GM23338 (cell line): ENCODE data around the gene LRRC4.

ENCODE experiments used
- CREB1 ChIP-seq: fragments of 250-450 bp; sonication (Bioruptor Pico); IDR thresholded peaks from 2 replicates; pipeline ENCODE4 v1.5.0; 2020; ENCODE audit warnings: low read depth, mild to moderate bottlenecking, moderate library complexity
- EZH2 ChIP-seq: fragments of 200-600 bp; sonication (generic); IDR thresholded peaks from one replicate; pipeline ENCODE4 v1.8.0; 2017; ENCODE audit warnings: antibody characterized with exemption, mild to moderate bottlenecking, low read depth; ENCODE audit not compliant: unreplicated experiment
- EZH2phosphoT487 ChIP-seq: fragments of 200-600 bp; sonication (generic); IDR thresholded peaks from one replicate; pipeline ENCODE4 v1.8.1; 2018; ENCODE audit warnings: antibody characterized with exemption; ENCODE audit not compliant: unreplicated experiment
- JUNB ChIP-seq: IDR thresholded peaks from one replicate; pipeline ENCODE4 v1.6.1; 2016; ENCODE audit warnings: antibody characterized with exemption; ENCODE audit not compliant: unreplicated experiment
- POLR2AphosphoS5 ChIP-seq: IDR thresholded peaks from 2 replicates; pipeline ENCODE4 v1.6.1; 2016; ENCODE audit warnings: antibody characterized with exemption, low read depth
- STAT1 ChIP-seq: IDR thresholded peaks from one replicate; pipeline ENCODE4 v1.6.1; 2016; ENCODE audit warnings: antibody characterized with exemption; ENCODE audit not compliant: unreplicated experiment
- ZNF114 ChIP-seq: fragments of 250-450 bp; sonication (Bioruptor Pico); IDR thresholded peaks from 2 replicates; pipeline ENCODE4 v1.5.0; 2020; ENCODE audit warnings: mild to moderate bottlenecking, moderate library complexity
- ZNF331 ChIP-seq: fragments of 250-450 bp; sonication (Bioruptor Pico); IDR thresholded peaks from 2 replicates; pipeline ENCODE4 v1.5.0; 2020; ENCODE audit warnings: low read depth, mild to moderate bottlenecking, moderate library complexity
- TF ChIP-seq, protein P1 (sequence below), 2 experiments: fragments of 200-600 bp in 1 of 2; sonication (generic) in 1 of 2; conservative IDR thresholded peaks; 2 replicates each; pipeline versions ENCODE4 v1.5.1 to v1.6.1; 2016 to 2017; ENCODE audit warnings: antibody characterized with exemption in 2 of 2, low read depth in 2 of 2, mild to moderate bottlenecking in 2 of 2, moderate library complexity in 1 of 2
- TF ChIP-seq, protein P2 (sequence below): IDR thresholded peaks from one replicate; pipeline ENCODE4 v1.6.1; 2018; ENCODE audit warnings: antibody characterized with exemption; ENCODE audit not compliant: unreplicated experiment
- TF ChIP-seq, protein P3 (sequence below): IDR thresholded peaks from 2 replicates; pipeline ENCODE4 v1.6.1; 2016; ENCODE audit warnings: antibody characterized with exemption
- TF ChIP-seq, protein P4 (sequence below): fragments of 250-450 bp; sonication (Bioruptor Pico); IDR thresholded peaks from 2 replicates; pipeline ENCODE4 v1.5.0; 2020; ENCODE audit warnings: mild to moderate bottlenecking, moderate library complexity

DNA sequence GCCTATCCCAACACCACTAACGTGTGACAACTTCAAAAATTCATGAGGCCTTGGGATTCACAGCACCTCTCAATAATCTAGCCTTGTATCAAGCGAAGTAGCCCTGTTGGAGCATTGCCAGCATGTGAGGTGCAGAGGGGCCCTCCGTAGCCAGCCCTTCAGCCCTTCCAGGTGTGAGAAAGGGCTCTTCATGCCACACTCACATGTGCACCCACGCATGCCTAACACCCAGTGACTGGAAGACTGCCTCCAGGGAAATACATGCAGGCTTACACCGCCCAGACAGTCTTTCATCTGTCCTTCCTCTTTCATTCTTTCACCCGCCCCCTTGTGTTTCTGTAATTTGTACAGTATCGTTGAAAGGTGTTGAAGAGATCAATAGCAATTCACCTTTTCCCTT, 26.1 kb downstream of the LRRC4 start:
- TF ChIP-seq POLR2AphosphoS5 (no peak), EZH2 (no peak), CREB1 (CRISPR knock-in tag) (no peak), ZNF114 (CRISPR knock-in tag) (no peak), JUNB (no peak), EZH2phosphoT487 (no peak), ZNF331 (CRISPR knock-in tag) (no peak), STAT1 (no peak)
- TF ChIP-seq, protein P1, sequence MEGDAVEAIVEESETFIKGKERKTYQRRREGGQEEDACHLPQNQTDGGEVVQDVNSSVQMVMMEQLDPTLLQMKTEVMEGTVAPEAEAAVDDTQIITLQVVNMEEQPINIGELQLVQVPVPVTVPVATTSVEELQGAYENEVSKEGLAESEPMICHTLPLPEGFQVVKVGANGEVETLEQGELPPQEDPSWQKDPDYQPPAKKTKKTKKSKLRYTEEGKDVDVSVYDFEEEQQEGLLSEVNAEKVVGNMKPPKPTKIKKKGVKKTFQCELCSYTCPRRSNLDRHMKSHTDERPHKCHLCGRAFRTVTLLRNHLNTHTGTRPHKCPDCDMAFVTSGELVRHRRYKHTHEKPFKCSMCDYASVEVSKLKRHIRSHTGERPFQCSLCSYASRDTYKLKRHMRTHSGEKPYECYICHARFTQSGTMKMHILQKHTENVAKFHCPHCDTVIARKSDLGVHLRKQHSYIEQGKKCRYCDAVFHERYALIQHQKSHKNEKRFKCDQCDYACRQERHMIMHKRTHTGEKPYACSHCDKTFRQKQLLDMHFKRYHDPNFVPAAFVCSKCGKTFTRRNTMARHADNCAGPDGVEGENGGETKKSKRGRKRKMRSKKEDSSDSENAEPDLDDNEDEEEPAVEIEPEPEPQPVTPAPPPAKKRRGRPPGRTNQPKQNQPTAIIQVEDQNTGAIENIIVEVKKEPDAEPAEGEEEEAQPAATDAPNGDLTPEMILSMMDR (conservative IDR thresholded peaks at IDR 0.05; ENCODE audit: low read depth in 2 of 2), result no peak
- TF ChIP-seq, protein P2, sequence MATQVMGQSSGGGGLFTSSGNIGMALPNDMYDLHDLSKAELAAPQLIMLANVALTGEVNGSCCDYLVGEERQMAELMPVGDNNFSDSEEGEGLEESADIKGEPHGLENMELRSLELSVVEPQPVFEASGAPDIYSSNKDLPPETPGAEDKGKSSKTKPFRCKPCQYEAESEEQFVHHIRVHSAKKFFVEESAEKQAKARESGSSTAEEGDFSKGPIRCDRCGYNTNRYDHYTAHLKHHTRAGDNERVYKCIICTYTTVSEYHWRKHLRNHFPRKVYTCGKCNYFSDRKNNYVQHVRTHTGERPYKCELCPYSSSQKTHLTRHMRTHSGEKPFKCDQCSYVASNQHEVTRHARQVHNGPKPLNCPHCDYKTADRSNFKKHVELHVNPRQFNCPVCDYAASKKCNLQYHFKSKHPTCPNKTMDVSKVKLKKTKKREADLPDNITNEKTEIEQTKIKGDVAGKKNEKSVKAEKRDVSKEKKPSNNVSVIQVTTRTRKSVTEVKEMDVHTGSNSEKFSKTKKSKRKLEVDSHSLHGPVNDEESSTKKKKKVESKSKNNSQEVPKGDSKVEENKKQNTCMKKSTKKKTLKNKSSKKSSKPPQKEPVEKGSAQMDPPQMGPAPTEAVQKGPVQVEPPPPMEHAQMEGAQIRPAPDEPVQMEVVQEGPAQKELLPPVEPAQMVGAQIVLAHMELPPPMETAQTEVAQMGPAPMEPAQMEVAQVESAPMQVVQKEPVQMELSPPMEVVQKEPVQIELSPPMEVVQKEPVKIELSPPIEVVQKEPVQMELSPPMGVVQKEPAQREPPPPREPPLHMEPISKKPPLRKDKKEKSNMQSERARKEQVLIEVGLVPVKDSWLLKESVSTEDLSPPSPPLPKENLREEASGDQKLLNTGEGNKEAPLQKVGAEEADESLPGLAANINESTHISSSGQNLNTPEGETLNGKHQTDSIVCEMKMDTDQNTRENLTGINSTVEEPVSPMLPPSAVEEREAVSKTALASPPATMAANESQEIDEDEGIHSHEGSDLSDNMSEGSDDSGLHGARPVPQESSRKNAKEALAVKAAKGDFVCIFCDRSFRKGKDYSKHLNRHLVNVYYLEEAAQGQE, result no peak
- TF ChIP-seq, protein P3, sequence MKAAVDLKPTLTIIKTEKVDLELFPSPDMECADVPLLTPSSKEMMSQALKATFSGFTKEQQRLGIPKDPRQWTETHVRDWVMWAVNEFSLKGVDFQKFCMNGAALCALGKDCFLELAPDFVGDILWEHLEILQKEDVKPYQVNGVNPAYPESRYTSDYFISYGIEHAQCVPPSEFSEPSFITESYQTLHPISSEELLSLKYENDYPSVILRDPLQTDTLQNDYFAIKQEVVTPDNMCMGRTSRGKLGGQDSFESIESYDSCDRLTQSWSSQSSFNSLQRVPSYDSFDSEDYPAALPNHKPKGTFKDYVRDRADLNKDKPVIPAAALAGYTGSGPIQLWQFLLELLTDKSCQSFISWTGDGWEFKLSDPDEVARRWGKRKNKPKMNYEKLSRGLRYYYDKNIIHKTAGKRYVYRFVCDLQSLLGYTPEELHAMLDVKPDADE, result no peak
- TF ChIP-seq, protein P4, sequence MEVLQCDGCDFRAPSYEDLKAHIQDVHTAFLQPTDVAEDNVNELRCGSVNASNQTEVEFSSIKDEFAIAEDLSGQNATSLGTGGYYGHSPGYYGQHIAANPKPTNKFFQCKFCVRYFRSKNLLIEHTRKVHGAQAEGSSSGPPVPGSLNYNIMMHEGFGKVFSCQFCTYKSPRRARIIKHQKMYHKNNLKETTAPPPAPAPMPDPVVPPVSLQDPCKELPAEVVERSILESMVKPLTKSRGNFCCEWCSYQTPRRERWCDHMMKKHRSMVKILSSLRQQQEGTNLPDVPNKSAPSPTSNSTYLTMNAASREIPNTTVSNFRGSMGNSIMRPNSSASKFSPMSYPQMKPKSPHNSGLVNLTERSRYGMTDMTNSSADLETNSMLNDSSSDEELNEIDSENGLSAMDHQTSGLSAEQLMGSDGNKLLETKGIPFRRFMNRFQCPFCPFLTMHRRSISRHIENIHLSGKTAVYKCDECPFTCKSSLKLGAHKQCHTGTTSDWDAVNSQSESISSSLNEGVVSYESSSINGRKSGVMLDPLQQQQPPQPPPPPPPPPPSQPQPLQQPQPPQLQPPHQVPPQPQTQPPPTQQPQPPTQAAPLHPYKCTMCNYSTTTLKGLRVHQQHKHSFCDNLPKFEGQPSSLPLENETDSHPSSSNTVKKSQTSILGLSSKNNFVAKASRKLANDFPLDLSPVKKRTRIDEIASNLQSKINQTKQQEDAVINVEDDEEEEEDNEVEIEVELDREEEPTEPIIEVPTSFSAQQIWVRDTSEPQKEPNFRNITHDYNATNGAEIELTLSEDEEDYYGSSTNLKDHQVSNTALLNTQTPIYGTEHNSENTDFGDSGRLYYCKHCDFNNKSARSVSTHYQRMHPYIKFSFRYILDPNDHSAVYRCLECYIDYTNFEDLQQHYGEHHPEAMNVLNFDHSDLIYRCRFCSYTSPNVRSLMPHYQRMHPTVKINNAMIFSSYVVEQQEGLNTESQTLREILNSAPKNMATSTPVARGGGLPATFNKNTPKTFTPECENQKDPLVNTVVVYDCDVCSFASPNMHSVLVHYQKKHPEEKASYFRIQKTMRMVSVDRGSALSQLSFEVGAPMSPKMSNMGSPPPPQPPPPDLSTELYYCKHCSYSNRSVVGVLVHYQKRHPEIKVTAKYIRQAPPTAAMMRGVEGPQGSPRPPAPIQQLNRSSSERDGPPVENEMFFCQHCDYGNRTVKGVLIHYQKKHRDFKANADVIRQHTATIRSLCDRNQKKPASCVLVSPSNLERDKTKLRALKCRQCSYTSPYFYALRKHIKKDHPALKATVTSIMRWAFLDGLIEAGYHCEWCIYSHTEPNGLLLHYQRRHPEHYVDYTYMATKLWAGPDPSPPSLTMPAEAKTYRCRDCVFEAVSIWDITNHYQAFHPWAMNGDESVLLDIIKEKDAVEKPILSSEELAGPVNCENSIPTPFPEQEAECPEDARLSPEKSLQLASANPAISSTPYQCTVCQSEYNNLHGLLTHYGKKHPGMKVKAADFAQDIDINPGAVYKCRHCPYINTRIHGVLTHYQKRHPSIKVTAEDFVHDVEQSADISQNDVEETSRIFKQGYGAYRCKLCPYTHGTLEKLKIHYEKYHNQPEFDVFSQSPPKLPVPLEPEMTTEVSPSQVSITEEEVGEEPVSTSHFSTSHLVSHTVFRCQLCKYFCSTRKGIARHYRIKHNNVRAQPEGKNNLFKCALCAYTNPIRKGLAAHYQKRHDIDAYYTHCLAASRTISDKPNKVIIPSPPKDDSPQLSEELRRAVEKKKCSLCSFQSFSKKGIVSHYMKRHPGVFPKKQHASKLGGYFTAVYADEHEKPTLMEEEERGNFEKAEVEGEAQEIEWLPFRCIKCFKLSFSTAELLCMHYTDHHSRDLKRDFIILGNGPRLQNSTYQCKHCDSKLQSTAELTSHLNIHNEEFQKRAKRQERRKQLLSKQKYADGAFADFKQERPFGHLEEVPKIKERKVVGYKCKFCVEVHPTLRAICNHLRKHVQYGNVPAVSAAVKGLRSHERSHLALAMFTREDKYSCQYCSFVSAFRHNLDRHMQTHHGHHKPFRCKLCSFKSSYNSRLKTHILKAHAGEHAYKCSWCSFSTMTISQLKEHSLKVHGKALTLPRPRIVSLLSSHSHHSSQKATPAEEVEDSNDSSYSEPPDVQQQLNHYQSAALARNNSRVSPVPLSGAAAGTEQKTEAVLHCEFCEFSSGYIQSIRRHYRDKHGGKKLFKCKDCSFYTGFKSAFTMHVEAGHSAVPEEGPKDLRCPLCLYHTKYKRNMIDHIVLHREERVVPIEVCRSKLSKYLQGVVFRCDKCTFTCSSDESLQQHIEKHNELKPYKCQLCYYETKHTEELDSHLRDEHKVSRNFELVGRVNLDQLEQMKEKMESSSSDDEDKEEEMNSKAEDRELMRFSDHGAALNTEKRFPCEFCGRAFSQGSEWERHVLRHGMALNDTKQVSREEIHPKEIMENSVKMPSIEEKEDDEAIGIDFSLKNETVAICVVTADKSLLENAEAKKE, result no peak
